Stimulated activated CD8-positive, alpha-beta memory T cell treated with anti-CD3 and anti-CD28 coated beads, Interleukin-7, amount 100 ng/mL, for 4 hours (primary cell): ENCODE data around the gene SLC44A3.

ENCODE experiments used
- DNase-seq, 2 donors: peaks; one replicate each; pipeline ENCODE4 v3.0.0-alpha.2; 2020; ENCODE audit warnings: low read depth in 2 of 2

SLC44A3 gene, protein sequence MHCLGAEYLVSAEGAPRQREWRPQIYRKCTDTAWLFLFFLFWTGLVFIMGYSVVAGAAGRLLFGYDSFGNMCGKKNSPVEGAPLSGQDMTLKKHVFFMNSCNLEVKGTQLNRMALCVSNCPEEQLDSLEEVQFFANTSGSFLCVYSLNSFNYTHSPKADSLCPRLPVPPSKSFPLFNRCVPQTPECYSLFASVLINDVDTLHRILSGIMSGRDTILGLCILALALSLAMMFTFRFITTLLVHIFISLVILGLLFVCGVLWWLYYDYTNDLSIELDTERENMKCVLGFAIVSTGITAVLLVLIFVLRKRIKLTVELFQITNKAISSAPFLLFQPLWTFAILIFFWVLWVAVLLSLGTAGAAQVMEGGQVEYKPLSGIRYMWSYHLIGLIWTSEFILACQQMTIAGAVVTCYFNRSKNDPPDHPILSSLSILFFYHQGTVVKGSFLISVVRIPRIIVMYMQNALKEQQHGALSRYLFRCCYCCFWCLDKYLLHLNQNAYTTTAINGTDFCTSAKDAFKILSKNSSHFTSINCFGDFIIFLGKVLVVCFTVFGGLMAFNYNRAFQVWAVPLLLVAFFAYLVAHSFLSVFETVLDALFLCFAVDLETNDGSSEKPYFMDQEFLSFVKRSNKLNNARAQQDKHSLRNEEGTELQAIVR

GRCh38 chr1:94819945-94820746 lies at the start of gene SLC44A3:
Gene SLC44A3 (plus strand): TSS chr1:94820357. CDS start chr1:94820452, 95 bp downstream.
- peak in 1 of 2 donors; percentile 15 for DNase-seq

GRCh38 chr1:94772230-94772641 lies 47.9 kb upstream of the SLC44A3 start:
- DNase-seq = no peak

- no peak for DNase-seq
Observed at GRCh38 chr1:94772845-94773244, 47.3 kb upstream of the SLC44A3 start.

GRCh38 chr1:94773296-94773809 lies 46.8 kb upstream of the SLC44A3 start:
- no peak for DNase-seq

GRCh38 chr1:94773931-94774422 lies 46.2 kb upstream of the SLC44A3 start:
- DNase-seq = no peak

DNA sequence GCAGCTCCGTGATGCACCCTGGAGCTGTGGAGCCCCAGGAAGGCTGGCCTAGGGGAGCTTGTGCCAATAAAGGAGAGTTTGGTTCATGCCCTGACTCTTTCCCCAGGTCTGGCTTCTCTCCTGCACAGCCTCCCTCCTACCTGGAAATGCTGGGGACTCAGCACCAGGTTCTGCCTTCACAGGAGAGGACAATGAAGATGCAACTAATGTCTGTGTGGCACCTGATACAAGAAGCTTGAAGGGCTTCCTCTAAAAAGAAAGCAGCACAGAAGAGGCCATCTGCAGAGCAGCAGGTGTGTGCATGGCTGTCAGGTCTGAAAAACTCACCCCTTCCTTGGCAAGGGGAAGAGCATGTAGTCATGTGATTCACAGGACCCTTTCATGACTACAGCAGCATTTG lies 43.7 kb upstream of the SLC44A3 start:
- DNase-seq = no peak

DNA sequence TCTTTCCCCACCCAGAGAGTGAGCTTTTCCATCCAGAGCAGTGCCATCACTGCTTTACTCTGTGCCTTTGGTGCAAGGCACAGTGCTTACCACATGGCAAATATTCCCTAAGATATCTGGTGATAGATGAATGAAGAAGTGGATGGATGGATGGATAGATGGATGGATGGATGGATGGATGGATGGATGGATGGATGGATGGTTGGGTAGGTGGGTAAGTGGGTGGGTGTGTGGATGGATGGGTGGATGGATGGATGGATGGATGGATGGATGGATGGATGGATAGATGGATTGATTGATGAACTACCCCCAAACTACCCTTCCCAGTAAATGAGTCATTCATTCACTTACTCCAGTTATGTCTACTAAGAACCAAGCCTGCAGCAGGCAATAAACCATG lies 42.9 kb upstream of the SLC44A3 start:
- DNase-seq = no peak

DNA sequence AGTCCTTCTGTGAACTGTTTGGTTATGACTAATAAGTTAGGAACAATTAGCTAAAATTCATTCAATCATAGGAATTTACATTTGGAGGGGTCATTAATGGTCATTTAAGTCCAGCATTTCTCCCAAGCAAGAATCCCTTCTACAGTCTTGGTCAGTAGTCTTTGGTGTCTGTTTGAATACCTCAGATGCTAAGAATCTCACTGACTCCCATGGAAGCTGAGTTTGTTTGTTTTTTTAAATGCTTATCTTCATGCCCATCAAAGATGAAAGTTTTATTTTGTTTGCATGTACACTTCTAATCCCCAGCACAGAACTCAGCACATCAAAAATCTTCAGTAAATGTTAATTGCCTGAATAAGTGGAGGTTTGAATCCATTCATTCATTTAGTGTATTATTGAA lies 41.3 kb upstream of the SLC44A3 start:
- DNase-seq = no peak

DNA sequence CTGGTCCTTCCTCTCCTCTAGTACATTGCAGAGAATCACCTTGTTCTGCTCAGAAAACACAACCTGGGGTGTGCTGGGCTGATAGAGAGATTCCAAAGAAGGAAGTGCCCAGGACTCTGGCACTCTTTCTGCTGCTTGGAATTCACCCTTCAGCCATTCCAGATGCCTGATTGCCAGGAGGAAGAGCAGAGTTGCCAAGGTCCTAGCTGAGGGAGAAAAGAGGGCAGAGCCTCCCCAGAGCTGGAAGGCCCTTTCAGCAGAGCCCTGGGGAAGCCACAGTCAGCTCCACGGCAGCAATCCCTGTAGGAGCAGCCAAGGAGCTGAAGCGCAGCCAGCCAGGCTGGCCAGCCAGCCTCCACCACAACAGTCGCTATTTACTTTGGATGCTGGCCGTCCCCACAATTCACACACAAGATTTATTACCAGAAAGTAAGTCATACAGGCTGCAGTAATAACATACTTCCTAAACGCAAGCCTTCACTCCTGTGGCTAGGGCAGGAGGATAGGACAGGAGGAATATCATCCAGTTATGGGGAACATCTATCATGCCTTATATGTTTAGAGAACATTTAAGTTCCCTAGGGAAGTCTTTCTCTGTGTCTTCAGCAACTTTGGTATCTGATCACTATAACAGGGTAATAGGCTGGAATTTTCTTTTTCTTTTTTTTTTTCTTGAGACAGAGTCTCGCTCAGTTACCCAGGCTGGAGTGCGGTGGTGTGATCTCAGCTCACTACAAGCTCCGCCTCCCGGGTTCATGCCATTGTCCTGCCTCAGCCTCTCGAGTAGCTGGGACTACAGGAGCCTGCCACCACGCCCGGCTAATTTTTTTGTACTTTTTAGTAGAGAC lies 36.6 kb upstream of the SLC44A3 start:
- no peak for DNase-seq

DNA sequence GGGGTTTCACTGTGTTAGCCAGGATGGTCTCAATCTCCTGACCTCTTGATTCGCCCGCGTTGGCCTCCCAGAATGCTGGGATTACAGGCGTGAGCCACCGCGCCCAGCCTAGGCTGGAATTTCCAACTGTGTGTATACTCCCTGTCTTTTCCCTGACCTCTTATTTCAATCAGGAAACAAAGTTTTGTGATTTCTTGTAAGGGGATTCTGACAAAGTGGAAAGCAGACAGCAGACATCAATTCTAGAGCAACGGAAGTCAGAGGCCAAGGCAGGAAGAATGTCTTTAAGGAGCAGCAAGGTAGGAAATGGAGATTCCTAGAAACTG lies 36.0 kb upstream of the SLC44A3 start:
- DNase-seq = no peak

GRCh38 chr1:94787691-94788090 lies 32.5 kb upstream of the SLC44A3 start:
- DNase-seq = no peak

DNA sequence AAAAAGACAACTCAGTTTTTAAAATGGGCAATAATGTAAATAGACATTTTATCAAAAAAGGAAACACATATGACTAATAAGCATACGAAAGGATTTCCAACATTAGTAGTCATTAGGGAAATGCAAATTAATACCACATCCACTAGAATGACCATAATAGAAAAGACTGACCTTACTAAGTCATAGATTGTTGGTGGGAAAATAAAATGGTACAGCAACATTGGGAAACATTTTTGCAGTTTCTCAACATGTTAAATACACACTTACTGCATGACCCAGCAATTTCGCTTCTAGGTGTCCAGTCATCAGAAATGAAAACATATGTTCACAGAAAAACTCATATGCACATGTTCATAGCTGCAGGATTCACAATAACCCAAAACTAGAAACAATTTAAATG lies 29.9 kb upstream of the SLC44A3 start:
- DNase-seq = no peak

GRCh38 chr1:94790670-94791069 lies 29.5 kb upstream of the SLC44A3 start:
- no peak for DNase-seq

GRCh38 chr1:94792473-94793295 lies 27.5 kb upstream of the SLC44A3 start:
- DNase-seq = no peak

GRCh38 chr1:94793296-94793656 lies 26.9 kb upstream of the SLC44A3 start:
- no peak for DNase-seq

- no peak for DNase-seq
Observed at GRCh38 chr1:94795434-94795833, 24.7 kb upstream of the SLC44A3 start.

DNA sequence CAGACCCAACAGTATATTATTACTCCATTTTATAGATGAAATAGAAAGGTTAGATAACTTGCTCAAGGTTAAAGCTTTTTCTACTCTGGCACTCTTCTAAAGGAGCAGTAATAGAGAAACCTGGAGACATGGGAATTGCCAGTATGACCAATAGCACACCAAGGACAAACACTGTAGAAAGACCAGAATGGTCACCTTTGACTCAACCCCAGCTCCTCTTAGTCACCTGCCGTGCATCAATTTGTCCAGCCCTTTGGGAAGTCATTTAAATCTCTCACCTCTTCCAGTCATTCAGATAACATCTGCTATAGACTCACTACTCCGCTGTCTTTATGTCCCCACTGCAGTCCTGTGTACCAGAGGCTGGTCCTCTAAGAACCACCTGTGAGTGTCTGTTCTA lies 23.9 kb upstream of the SLC44A3 start:
- no peak for DNase-seq

DNA sequence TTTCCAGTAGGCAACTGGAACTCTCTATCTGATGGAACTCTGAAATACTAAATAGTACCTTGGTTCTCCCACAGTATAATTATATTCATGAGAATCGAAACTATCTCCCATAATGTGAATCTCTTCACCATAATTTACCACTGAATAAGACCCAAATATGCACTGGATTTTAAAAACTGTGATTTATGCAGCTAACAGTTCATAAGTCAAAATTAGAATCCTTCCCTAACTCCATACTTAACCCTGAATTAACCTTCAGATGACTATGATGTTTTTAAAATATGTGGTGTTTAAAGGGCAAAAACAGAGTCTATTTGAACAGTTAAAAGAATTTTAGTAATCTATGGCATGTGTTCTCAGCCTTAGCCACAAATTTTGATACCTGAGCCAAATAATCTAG lies 22.9 kb upstream of the SLC44A3 start:
- no peak for DNase-seq

DNA sequence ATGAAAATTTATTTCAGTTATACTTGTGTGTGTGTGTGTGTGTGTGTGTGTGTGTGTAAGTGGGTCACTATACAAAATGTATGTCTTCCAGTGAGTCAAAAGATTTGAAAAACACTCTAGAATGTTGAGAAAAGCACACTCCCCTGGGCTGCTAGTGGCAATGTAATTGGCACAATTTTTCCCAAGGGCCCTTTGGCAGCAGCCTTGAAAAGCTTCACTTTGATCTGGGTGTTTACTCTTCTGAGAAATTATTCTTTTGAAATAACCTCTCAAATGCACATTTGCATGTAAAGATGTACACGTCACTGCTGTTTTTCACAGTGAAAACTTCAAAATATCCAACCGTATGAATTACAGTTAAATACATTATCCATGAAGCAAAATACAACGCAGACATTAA lies 22.1 kb upstream of the SLC44A3 start:
- DNase-seq = no peak

GRCh38 chr1:94798462-94798861 lies 21.7 kb upstream of the SLC44A3 start:
- no peak for DNase-seq

DNA sequence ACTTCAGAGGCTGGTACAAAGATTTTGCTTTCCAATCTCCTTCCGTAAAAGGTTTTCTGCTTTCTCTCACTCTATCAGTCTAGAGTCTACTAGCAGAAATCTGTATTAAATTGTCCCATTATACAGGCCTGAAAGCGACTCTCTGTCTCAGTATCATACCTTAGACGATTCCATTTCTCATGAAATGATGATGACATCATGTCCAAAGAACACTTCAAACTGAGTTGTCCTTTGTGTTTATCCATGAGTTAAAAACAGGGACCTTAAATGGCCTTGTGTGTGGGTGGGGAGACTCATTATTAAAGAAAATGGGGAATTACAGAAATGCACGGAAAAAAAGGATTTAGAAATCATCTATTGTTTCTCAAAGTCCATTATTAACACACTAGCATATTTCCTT lies 21.0 kb upstream of the SLC44A3 start:
- DNase-seq = no peak
